ENCODE data around the gene LRP8.

The LRP8 gene

GRCh38 chr1:53339736-53340635, 12.1 kb upstream of the LRP8 start:
- no peak for DNase-seq

GRCh38 chr1:53338423-53338822, 10.6 kb upstream of the LRP8 start:
- no peak for DNase-seq

GRCh38 chr1:53337499-53337898, 9.6 kb upstream of the LRP8 start:
- DNase-seq = no peak

- DNase-seq = no peak
Observed at GRCh38 chr1:53336146-53336545, 8.3 kb upstream of the LRP8 start.

GRCh38 chr1:53335661-53336060, 7.8 kb upstream of the LRP8 start:
- no peak for DNase-seq

GRCh38 chr1:53334781-53335180, 6.9 kb upstream of the LRP8 start:
- DNase-seq = no peak

- DNase-seq = no peak
Observed at GRCh38 chr1:53334312-53334711, 6.4 kb upstream of the LRP8 start.

- no peak for DNase-seq
Observed at GRCh38 chr1:53332833-53333232, 5.0 kb upstream of the LRP8 start.

- no peak for DNase-seq
Observed at GRCh38 chr1:53332186-53332564, 4.3 kb upstream of the LRP8 start.

- no peak for DNase-seq
Observed at GRCh38 chr1:53331446-53332185, 3.7 kb upstream of the LRP8 start.

- no peak for DNase-seq
Observed at GRCh38 chr1:53330819-53331218, 2.9 kb upstream of the LRP8 start.

GRCh38 chr1:53328541-53329499, 950 bp upstream of the LRP8 start:
- no peak for DNase-seq

GRCh38 chr1:53327182-53327913, 522 bp downstream of the LRP8 start:
- no peak for DNase-seq

GRCh38 chr1:53326598-53327181, 1.2 kb downstream of the LRP8 start:
- DNase-seq = no peak

- peak; percentile 75 for DNase-seq
Observed at GRCh38 chr1:53326088-53326597, 1.7 kb downstream of the LRP8 start.

- no peak for DNase-seq
Observed at GRCh38 chr1:53325326-53326087, 2.4 kb downstream of the LRP8 start.

- no peak for DNase-seq
Observed at GRCh38 chr1:53324728-53325297, 3.1 kb downstream of the LRP8 start.

- no peak for DNase-seq
Observed at GRCh38 chr1:53324321-53324720, 3.5 kb downstream of the LRP8 start.

- DNase-seq = no peak
Observed at GRCh38 chr1:53323316-53323715, 4.6 kb downstream of the LRP8 start.

GRCh38 chr1:53321776-53322602, 5.9 kb downstream of the LRP8 start:
- no peak for DNase-seq

Measured in fibroblast of upper back skin (primary cell).